ENCODE measurements around the gene CHID1.
A peak's percentile ranks its signal among the peaks of the same experiment; 100 is the strongest.

The CHID1 gene

GRCh38 chr11:823441-824291 is 86.9 kb downstream of the CHID1 start:
- DNase-seq (ENCODE audit: low read depth), result no peak

DNA sequence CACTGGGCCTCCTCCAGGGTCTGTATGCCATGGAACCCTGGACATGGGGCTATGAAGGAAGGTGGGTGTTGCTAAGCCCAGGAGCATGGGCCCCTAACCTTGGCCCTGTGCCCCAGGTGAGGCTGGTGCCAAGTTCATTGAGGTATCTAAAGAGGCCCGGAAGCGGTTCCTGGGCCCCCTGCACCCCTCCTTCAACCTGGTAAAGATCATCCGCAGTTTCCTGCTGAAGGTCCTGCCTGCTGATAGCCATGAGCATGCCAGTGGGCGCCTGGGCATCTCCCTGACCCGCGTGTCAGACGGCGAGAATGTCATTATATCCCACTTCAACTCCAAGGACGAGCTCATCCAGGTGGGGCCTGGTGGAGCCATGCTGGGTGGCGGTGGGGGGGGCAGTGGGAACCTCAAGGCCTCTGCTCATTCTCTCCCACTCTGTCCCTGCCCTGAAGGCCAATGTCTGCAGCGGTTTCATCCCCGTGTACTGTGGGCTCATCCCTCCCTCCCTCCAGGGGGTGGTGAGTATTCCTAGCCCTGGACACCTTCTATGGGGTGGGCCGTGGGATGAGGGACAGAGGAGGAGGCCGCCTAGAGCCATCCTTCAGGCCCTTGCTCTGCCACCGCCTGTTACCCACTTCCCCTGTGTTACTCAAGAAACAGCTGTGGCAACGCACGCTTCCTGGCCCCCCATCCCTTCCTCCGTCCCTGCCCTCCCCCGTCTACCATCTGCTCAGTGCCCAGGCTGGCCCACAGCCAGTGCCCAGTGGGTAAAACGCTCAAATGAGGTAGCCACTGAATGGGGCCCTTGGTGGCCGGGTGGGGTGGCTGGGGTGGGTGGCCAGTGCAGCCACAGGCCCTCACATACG is 88.9 kb downstream of the CHID1 start:
- DNase-seq (ENCODE audit: low read depth), result no peak

DNA sequence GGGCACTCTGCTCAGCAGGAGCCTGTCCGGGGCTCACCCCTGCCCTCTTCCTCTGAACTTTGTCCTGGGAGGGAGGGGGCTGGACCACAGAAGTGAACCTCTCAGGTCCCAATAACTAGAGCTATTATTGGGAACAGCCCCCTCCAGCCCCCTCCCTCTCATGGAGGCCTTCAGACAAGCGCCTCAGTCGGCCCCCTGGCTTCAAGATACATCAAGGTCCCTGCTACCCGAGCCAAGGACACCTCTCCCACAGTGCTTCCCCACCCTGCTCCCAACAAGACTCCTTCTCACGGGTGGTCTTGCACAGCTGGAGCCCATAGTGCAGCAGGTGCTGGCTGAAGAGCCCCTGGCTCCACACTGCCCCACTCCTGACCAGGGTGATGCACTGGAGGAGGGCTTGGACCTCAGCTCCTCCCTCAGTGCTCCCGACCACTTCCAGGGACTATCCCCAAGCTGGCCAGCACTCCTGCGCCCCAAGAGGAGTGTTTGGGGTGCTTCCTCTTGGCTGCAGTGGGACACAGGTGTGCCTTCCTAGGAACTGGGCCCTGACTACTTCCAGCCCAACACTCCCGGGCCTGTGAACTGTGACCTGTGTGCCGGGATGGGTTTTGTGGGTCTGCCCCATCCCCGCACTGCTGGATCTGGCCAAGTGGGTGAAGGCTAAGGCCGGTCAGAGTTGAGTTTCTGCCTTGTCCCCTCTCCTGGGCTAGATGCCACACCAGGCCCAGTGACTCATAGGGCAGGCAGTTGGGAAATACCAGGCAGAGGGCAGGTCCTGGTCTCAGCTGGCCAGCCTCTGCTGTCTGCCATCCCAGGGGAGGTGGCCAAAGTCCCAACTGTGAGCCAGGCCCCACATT is 89.7 kb downstream of the CHID1 start:
- peak; percentile 83 for DNase-seq (ENCODE audit: low read depth)

DNA sequence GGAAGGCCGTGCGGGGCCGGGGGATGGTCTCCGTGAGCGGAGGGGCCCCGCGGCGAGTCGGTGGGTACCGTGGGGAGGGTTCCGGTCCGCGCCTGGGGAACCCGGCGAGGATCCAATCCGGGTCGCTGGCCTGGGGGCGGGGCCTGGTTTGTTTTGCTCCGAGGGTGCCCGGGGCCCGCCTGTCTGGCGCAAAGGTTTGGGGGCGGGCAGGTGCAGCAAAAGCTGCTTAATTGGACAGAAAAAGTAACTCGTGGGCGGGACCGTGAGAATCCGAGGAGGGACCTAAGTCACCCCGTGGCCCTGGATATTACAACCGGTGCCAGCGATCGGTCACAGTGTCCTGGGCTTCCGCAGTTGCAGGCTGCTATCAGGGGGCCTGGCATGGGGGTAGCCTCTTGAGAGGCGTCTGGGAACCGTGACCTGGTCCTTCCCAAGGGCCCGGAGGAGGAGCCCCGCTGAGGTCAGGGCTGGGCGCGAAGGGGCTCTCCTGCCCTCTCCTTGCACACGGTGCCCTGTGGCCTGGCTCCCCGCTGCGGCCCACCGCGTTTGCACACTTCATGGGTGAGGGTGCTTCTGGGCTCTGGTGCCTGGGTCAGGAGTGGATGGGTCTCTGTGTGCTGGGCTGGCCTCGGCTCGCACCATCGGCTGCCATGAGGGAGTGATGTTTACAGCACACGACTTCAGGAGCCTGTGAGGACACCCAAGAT is 90.5 kb downstream of the CHID1 start:
- DNase-seq (ENCODE audit: low read depth), result peak; percentile 83

GRCh38 chr11:819129-819931 is 91.3 kb downstream of the CHID1 start:
- peak; percentile 89 for DNase-seq (ENCODE audit: low read depth)

DNA sequence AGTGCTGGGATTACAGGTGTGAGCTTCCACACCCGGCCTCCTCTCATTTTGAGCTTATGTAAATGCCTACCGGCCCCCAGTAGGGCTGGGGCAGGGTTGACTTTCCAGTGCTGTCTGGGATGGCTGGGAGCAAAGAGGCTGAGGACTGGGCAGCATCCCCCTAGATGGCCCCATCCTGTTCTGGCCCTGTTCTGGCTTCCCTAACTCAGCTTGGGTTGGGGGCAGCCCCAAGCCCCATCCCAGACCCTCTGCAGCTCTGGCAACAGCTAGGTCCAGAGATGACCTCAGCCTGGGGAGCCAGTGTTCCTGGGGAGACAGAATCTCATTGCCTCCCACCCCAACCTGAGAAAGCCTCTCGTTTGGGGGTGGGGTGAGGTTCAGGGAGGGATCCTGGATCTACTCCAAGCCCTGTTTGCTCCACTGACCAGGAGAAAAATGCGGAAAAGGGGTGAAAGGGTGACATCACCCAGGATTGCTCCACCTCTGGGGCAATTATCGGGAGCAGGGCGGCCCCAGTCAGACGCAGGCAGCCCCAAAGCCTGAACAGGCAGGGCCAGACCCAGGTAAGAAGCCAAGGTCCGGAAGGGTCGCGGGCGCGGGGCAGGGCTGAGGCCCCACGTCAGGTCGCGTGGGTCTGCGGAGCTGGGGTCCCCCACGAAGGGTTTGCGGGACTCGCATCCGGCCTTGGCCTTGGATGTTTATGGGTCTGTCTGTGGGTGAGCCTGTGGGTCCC is 92.0 kb downstream of the CHID1 start, which contains the start of gene PNPLA2:
Gene PNPLA2 (plus strand): TSS at position 519 of the 733 bp plus-strand sequence. CDS start 805 bp downstream, outside the sequence.
- DNase-seq (ENCODE audit: low read depth), result peak; percentile 81
